ENCODE measurements around the gene SLAMF9.

DNA sequence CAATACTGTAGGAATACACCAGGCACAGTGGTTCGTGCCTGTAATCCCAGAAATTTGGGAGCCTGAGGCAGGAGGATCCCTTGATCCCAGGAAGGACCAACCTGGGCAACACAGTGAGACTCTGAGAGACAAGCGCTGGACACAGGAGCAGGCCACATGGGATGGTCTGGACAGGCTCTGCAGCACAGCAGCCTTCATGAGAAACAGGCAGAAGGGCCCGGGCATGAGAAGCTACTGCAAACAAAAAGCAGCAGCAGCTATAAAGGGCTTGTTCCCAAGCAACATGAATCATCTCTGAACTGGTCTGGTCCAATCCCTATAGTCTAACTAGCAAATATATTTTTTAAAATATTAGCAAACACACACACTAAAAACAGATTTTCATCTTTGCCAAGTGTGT lies 35.5 kb upstream of the SLAMF9 start:
- TF ChIP-seq, protein P1, sequence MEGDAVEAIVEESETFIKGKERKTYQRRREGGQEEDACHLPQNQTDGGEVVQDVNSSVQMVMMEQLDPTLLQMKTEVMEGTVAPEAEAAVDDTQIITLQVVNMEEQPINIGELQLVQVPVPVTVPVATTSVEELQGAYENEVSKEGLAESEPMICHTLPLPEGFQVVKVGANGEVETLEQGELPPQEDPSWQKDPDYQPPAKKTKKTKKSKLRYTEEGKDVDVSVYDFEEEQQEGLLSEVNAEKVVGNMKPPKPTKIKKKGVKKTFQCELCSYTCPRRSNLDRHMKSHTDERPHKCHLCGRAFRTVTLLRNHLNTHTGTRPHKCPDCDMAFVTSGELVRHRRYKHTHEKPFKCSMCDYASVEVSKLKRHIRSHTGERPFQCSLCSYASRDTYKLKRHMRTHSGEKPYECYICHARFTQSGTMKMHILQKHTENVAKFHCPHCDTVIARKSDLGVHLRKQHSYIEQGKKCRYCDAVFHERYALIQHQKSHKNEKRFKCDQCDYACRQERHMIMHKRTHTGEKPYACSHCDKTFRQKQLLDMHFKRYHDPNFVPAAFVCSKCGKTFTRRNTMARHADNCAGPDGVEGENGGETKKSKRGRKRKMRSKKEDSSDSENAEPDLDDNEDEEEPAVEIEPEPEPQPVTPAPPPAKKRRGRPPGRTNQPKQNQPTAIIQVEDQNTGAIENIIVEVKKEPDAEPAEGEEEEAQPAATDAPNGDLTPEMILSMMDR (conservative IDR thresholded peaks at IDR 0.05): no peak
- TF ChIP-seq EZH2 (IDR thresholded peaks at IDR 0.05; ENCODE audit: low read depth): no peak
